Panc1 (cell line): ENCODE measurements around the gene WFS1. TPM values are rescaled to one million over a fixed set of nuclear protein-coding genes. Genes with fewer than 3 reads are reported as not detected.

Experiments
- ATAC-seq: fragments of 200-7000 bp; cut with Tn5 transposase; 2 replicates; pipeline ENCODE4 v1.9.1; 2020; ENCODE audit warnings: mild to moderate bottlenecking, moderate library complexity
- BruUV-seq: library from RNA; stranded (reverse); fragments of 400-500 nt; replicated peaks from 2 replicates; lab custom pipeline; 2021; lab: Mats Ljungman, UMichigan
- CTCF ChIA-PET: fragments of 300-600 bp; sonication (Branson Sonifier 250); formaldehyde crosslinking; loops from one replicate; lab custom pipeline; 2022; ENCODE audit warnings: antibody characterized with exemption; lab: Charles Lee
- POLR2A ChIA-PET: fragments of 300-600 bp; sonication (Branson Sonifier 250); formaldehyde crosslinking; loops from one replicate; lab custom pipeline; 2022; ENCODE audit warnings: antibody characterized with exemption; lab: Charles Lee
- DNase-seq: peaks from one replicate; pipeline ENCODE4 v3.0.0-alpha.2; 2010; ENCODE audit warnings: low read depth, low spot score
- H3K27ac ChIP-seq: 2 replicates; pipeline ENCODE4 v1.5.1; 2011; ENCODE audit warnings: mild to moderate bottlenecking, low read length, inconsistent platforms
- H3K27me3 ChIP-seq: fragments of 200-500 bp; sonication (Bioruptor generic); 2 replicates; pipeline ENCODE4 v1.6.0; 2014; ENCODE audit warnings: low read length, inconsistent platforms; ENCODE audit not compliant: control insufficient read depth, insufficient read depth
- H3K36me3 ChIP-seq: fragments of 200-500 bp; sonication (Bioruptor generic); 2 replicates; pipeline ENCODE4 v1.5.1; 2014; ENCODE audit warnings: inconsistent platforms, mild to moderate bottlenecking, low read length, moderate library complexity; ENCODE audit not compliant: control insufficient read depth, insufficient read depth
- H3K4me1 ChIP-seq: 2 replicates; pipeline ENCODE4 v1.5.1; 2011; ENCODE audit warnings: inconsistent platforms, mild to moderate bottlenecking, low read length, moderate library complexity; ENCODE audit not compliant: control insufficient read depth, insufficient read depth
- H3K4me3 ChIP-seq, 2 experiments: 2 replicates each; pipeline ENCODE4 v1.5.1; 2011 to 2012; ENCODE audit warnings: low read depth in 2 of 2, low read length in 2 of 2, mild to moderate bottlenecking in 2 of 2, inconsistent platforms in 1 of 2, moderate library complexity in 1 of 2
- H3K9me3 ChIP-seq: fragments of 200-500 bp; sonication (Bioruptor generic); 2 replicates; pipeline ENCODE4 v1.5.1; 2014; ENCODE audit warnings: low read depth, mild to moderate bottlenecking, inconsistent platforms, low read length, moderate library complexity; ENCODE audit not compliant: control insufficient read depth, insufficient read depth
- POLR2AphosphoS5 ChIP-seq: IDR thresholded peaks from 2 replicates; pipeline ENCODE4 v1.6.1; 2012; ENCODE audit warnings: mild to moderate bottlenecking, low read depth, low read length, moderate library complexity
- SIN3A ChIP-seq: IDR thresholded peaks from 2 replicates; pipeline ENCODE4 v1.6.1; 2012; ENCODE audit warnings: low read depth, mild to moderate bottlenecking, low read length, moderate library complexity, borderline replicate concordance; ENCODE audit not compliant: insufficient read depth
- TCF7L2 ChIP-seq: IDR thresholded peaks from 2 replicates; pipeline ENCODE4 v1.6.1; 2011; ENCODE audit warnings: mild to moderate bottlenecking, low read depth, low read length, inconsistent platforms
- in situ Hi-C: cut with HindIII; loops from 2 replicates; pipeline ENCODE4 v1.10.0; 2016; ENCODE audit warnings: low sequenced_read_pairs, low pct_unique_long_range_greater_than_20kb
- intact Hi-C: fragments of 100-400 bp; cut with micrococcal nuclease; formaldehyde crosslinking; loops from one replicate; pipeline ENCODE4 v1.10.0; 2022; ENCODE audit not compliant: unreplicated experiment
- total RNA-seq: library from RNA; stranded (reverse); gene quantifications from one replicate; pipeline ENCODE4 v1.2.1, GENCODE V29; 2021; ENCODE audit not compliant: unreplicated experiment
- TF ChIP-seq, protein P1 (sequence below): fragments of 450-650 bp; IDR thresholded peaks from 2 replicates; pipeline ENCODE4 v1.5.1; 2017; ENCODE audit warnings: mild to moderate bottlenecking
- TF ChIP-seq, protein P2 (sequence below), 2 experiments: IDR thresholded peaks; 2 replicates each; pipeline ENCODE4 v1.6.1; 2011 to 2012; ENCODE audit warnings: low read depth in 2 of 2, control low read depth in 1 of 2, low read length in 1 of 2, mild to moderate bottlenecking in 1 of 2, moderate library complexity in 1 of 2; ENCODE audit not compliant: insufficient read depth in 1 of 2

The WFS1 gene
- total RNA-seq, 1 experiment from 2014 or later: 67.5 TPM

DNA sequence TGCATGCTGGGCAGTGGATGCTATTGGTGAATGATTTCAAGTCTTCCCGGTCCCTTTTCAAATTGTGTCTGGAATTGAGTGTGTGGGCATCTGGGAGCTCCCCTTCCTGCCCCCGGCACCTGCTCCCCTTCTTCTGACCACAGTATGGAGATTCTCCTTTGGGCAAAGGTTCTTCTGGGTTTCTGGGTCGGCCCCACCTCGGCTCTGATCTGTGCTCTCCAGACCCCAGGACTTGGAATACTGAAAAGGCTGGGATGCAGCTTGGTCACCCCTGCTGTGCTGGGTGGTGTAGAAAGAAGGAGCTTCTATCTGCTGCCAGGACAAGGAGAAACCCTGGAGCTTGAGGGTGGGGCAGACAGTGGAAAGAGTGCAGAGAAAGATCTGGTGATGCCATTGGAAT, 78.8 kb downstream of the WFS1 start:
- no peaks in the 10 kb centered on the region for H3K27me3 ChIP-seq
- H3K9me3 ChIP-seq: no peaks in the 10 kb centered on the region
- H3K27ac ChIP-seq: no peak overlapping the region
- ChIA-PET POLR2A (no interaction called here), CTCF (no interaction called here)
- DNase-seq (no peak), ATAC-seq (no peak)
- intact Hi-C loops (no loop called here), in situ Hi-C loops (no loop called here)
- no TSS peak for BruUV-seq
- H3K4me1 ChIP-seq: peaks cover 14% of the 10 kb centered on the region
- no peaks in the 10 kb centered on the region for H3K36me3 ChIP-seq
- no peak overlapping the region for H3K4me3 ChIP-seq
- TF ChIP-seq, protein P1, sequence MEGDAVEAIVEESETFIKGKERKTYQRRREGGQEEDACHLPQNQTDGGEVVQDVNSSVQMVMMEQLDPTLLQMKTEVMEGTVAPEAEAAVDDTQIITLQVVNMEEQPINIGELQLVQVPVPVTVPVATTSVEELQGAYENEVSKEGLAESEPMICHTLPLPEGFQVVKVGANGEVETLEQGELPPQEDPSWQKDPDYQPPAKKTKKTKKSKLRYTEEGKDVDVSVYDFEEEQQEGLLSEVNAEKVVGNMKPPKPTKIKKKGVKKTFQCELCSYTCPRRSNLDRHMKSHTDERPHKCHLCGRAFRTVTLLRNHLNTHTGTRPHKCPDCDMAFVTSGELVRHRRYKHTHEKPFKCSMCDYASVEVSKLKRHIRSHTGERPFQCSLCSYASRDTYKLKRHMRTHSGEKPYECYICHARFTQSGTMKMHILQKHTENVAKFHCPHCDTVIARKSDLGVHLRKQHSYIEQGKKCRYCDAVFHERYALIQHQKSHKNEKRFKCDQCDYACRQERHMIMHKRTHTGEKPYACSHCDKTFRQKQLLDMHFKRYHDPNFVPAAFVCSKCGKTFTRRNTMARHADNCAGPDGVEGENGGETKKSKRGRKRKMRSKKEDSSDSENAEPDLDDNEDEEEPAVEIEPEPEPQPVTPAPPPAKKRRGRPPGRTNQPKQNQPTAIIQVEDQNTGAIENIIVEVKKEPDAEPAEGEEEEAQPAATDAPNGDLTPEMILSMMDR: no peak
- TF ChIP-seq POLR2AphosphoS5: no peak

DNA sequence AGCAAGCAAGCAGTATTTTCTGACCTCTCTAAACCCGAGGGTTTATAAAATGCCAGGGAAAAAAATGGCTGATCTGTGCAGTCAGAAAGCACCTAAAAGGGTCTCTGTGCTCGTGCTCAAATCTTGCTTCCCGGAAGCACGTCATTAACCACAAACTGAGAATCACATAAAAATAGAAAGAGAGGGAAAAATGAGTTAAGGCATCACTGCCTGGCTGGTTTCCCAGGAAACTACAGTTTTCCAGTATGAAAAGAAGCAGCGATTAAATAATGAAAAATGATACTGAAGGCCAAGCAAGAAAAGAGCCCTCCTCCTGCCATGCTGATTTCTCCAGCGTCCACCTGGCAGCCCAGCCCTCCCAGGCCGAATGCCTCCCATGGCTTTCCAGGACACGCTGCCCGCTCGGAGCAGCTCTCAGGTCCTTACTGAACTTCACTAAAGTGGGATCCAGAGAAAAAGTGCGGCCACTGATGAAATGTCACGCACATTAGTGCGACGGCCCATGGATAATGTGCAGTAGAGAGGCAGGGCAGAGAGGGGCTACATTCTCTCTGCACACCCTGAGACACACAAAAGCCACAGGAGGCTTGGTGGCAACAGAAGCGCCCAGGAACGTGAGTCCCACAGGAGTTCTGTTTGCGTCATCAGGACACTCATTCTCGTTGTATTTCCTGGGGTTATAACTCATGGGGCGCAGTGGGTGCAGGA, 80.4 kb downstream of the WFS1 start:
- ChIA-PET POLR2A (no interaction called here), CTCF (no interaction called here)
- in situ Hi-C loops (no loop called here), intact Hi-C loops (no loop called here)
- no peaks in the 10 kb centered on the region for H3K27me3 ChIP-seq
- H3K36me3 ChIP-seq: no peaks in the 10 kb centered on the region
- TF ChIP-seq, protein P2, sequence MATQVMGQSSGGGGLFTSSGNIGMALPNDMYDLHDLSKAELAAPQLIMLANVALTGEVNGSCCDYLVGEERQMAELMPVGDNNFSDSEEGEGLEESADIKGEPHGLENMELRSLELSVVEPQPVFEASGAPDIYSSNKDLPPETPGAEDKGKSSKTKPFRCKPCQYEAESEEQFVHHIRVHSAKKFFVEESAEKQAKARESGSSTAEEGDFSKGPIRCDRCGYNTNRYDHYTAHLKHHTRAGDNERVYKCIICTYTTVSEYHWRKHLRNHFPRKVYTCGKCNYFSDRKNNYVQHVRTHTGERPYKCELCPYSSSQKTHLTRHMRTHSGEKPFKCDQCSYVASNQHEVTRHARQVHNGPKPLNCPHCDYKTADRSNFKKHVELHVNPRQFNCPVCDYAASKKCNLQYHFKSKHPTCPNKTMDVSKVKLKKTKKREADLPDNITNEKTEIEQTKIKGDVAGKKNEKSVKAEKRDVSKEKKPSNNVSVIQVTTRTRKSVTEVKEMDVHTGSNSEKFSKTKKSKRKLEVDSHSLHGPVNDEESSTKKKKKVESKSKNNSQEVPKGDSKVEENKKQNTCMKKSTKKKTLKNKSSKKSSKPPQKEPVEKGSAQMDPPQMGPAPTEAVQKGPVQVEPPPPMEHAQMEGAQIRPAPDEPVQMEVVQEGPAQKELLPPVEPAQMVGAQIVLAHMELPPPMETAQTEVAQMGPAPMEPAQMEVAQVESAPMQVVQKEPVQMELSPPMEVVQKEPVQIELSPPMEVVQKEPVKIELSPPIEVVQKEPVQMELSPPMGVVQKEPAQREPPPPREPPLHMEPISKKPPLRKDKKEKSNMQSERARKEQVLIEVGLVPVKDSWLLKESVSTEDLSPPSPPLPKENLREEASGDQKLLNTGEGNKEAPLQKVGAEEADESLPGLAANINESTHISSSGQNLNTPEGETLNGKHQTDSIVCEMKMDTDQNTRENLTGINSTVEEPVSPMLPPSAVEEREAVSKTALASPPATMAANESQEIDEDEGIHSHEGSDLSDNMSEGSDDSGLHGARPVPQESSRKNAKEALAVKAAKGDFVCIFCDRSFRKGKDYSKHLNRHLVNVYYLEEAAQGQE (IDR thresholded peaks at IDR 0.05; ENCODE audit: insufficient read depth in 1 of 2, low read depth in 2 of 2, low read length in 1 of 2): no peak
- TF ChIP-seq POLR2AphosphoS5: no peak
- TF ChIP-seq, protein P1: no peak
- no peak for TF ChIP-seq TCF7L2
- TF ChIP-seq SIN3A: no peak
- peaks cover under 1% of the 10 kb centered on the region; the same call in 1 of the 2 replicates for H3K4me1 ChIP-seq
- ATAC-seq (no peak), DNase-seq (no peak)
- H3K4me3 ChIP-seq: no peak overlapping the region
- no TSS peak for BruUV-seq
- H3K27ac ChIP-seq: no peak overlapping the region
- no peaks in the 10 kb centered on the region for H3K9me3 ChIP-seq
